Small intestine (tissue), 7 donors: ENCODE measurements around the gene PDE2A. TPM values are rescaled to one million over a fixed set of nuclear protein-coding genes. Genes with fewer than 3 reads are reported as not detected.
"Not testable (repeated sequence)": the region's sequence is repeated elsewhere in the genome, so short reads cannot be mapped to it uniquely, and the experiment has no call there.

Experiments used
- DNase-seq, 2 donors: peaks; one replicate each; pipeline versions ENCODE4 v3.0.0 to v3.0.0-alpha.2; 2013
- FAIRE-seq: peaks from 2 replicates; lab custom pipeline; 2012; peaks lifted over from hg19 to GRCh38; lab: Jason Lieb, UNC
- H3K27ac ChIP-seq, 3 donors: one replicate each; pipeline ENCODE4 v1.5.1; 2013; ENCODE audit warnings: low read length in 2 of 3, mild to moderate bottlenecking in 2 of 3, control low read depth in 1 of 3, inconsistent platforms in 1 of 3, low read depth in 1 of 3, moderate library complexity in 1 of 3
- H3K27me3 ChIP-seq, 3 donors: one replicate each; pipeline ENCODE4 v1.6.1; 2013; ENCODE audit warnings: low read length in 3 of 3, inconsistent platforms in 1 of 3; ENCODE audit not compliant: control insufficient read depth in 3 of 3, insufficient read depth in 3 of 3
- H3K36me3 ChIP-seq, 3 donors: one replicate each; pipeline ENCODE4 v1.6.1; 2013; ENCODE audit warnings: low read length in 3 of 3, inconsistent platforms in 1 of 3, low read depth in 1 of 3, mild to moderate bottlenecking in 1 of 3, moderate library complexity in 1 of 3; ENCODE audit not compliant: control insufficient read depth in 3 of 3, insufficient read depth in 2 of 3
- H3K4me1 ChIP-seq, 3 donors: one replicate each; pipeline ENCODE4 v1.6.1; 2013; ENCODE audit warnings: low read length in 2 of 3, inconsistent platforms in 1 of 3, low read depth in 1 of 3, mild to moderate bottlenecking in 1 of 3, moderate library complexity in 1 of 3; ENCODE audit not compliant: control insufficient read depth in 3 of 3, insufficient read depth in 2 of 3
- H3K4me3 ChIP-seq, 3 donors: one replicate each; pipeline ENCODE4 v1.5.1; 2013; ENCODE audit warnings: low read length in 3 of 3, control low read depth in 1 of 3, inconsistent platforms in 1 of 3, low read depth in 1 of 3, mild to moderate bottlenecking in 1 of 3, moderate library complexity in 1 of 3
- H3K9me3 ChIP-seq, 2 donors: one replicate each; pipeline ENCODE4 v1.6.1; 2013; ENCODE audit warnings: low read depth in 1 of 2, low read length in 1 of 2; ENCODE audit not compliant: control insufficient read depth in 2 of 2, insufficient read depth in 1 of 2
- WGBS, 3 donors: extraction: QIAGEN DNeasy Blood & Tissue Kit; methylation state at CpG; one replicate each; pipeline ENCODE4 v1.1.7; 2013; 5-methylcytosine and 5-hydroxymethylcytosine counted together
- polyA plus RNA-seq, 4 donors: library from polyadenylated mRNA; stranded (reverse) in 3 of 4; unstranded in 1 of 4; fragments of 200-250 nt in 3 of 4; fragments of 120-200 nt in 1 of 4; gene quantifications; one replicate each; pipeline versions ENCODE4 v1.2.1 to v1.2.3, GENCODE V29; 2013
- donor health status: healthy with polysubstance abuse.
- donor health status: control.
- donor health status: control.
- donor health status: Bipolar disorder and iron deficiency.
- donor health status: healthy.

Gene PDE2A
- polyA plus RNA-seq, 4 donors: 1.8 to 31.6 (median 7.4) TPM

GRCh38 chr11:72575533-72576242, 98.5 kb downstream of the PDE2A start:
- 70 to 82% (median 81%) methylated on average over 14 of the region's 14 CpGs for WGBS, 3 donors
- FAIRE-seq (no peak), DNase-seq (peak in 1 of 2 donors; percentile 25)

GRCh38 chr11:72574548-72575460, 99.4 kb downstream of the PDE2A start:
- DNase-seq: no peak
- no peak overlapping the region for H3K4me3 ChIP-seq
- no peaks in the 10 kb centered on the region for H3K27me3 ChIP-seq
- FAIRE-seq: no peak
- H3K36me3 ChIP-seq: peaks cover 0 to 8% (median 0%) of the 10 kb centered on the region in 3 donors
- peaks cover 0 to 16% (median 0%) of the 10 kb centered on the region in 3 donors for H3K4me1 ChIP-seq
- WGBS, 3 donors: 72 to 78% (median 78%) methylated on average over 8 of the region's 8 CpGs
- no peaks in the 10 kb centered on the region for H3K9me3 ChIP-seq
- H3K27ac ChIP-seq: no peak overlapping the region

More at GRCh38 chr11:72575533-72576242, 98.5 kb downstream of the PDE2A start:
- Histone ChIP-seq H3K27me3 (no peaks in the 10 kb centered on the region), H3K4me1 (peaks cover 0 to 12% (median 0%) of the 10 kb centered on the region in 3 donors), H3K27ac (no peak overlapping the region), H3K4me3 (no peak overlapping the region), H3K36me3 (peaks cover 0 to 8% (median 0%) of the 10 kb centered on the region in 3 donors), H3K9me3 (no peaks in the 10 kb centered on the region)

GRCh38 chr11:72573855-72574445, 100.3 kb downstream of the PDE2A start:
- Histone ChIP-seq H3K27me3 (no peaks in the 10 kb centered on the region), H3K9me3 (no peaks in the 10 kb centered on the region), H3K27ac (no peak overlapping the region), H3K4me1 (peaks cover 0 to 13% (median 0%) of the 10 kb centered on the region in 3 donors), H3K4me3 (no peak overlapping the region), H3K36me3 (peaks cover 0 to 8% (median 0%) of the 10 kb centered on the region in 3 donors)
- DNase-seq (no peak), FAIRE-seq (no peak)
- 80 to 93% (median 84%) methylated on average over 2 of the region's 2 CpGs for WGBS, 3 donors

DNA sequence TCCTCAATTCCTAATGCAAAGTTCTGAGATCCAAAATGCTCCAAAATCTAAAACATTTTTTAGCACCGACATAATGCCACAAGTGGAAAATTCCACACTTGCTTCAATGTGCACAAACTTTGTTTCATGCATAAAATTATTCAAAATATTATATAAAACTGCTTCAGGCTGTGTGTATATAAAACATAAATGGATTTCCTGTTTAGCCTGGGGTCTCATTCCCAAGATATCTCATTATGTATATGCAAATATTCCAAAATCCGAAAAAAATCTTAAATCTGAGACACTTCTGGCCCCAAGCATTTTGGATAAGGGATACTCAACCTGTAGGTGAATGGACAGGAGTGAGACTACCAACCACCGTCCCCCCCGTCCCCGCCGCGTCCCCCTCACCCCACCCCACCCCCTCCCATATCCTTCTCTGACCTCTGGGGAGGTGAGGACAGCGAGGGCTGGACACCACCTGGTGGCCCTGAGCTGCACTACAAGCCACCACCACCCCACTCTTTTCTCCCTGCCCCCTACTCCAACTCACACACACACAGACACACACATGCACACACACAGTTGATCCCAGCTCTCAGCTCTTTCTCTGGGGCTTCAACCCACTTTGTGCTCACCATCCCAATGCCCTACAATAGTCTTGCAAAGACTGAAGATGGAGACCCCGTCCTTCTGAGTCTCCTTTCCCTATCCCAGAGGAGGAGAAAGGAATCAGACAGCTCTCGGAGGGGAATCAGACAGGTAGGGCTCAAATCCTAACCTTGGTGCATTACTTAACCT, 101.0 kb downstream of the PDE2A start:
- WGBS, 3 donors: 21 to 25% (median 23%) methylated on average over 10 of the region's 10 CpGs
- Histone ChIP-seq H3K27ac (no peak overlapping the region), H3K4me3 (no peak overlapping the region), H3K4me1 (peaks cover 0 to 13% (median 0%) of the 10 kb centered on the region in 3 donors), H3K27me3 (no peaks in the 10 kb centered on the region), H3K9me3 (no peaks in the 10 kb centered on the region), H3K36me3 (peaks cover 0 to 8% (median 0%) of the 10 kb centered on the region in 3 donors)
- FAIRE-seq: no peak
- peak; percentile 19 to 56 for DNase-seq

DNA sequence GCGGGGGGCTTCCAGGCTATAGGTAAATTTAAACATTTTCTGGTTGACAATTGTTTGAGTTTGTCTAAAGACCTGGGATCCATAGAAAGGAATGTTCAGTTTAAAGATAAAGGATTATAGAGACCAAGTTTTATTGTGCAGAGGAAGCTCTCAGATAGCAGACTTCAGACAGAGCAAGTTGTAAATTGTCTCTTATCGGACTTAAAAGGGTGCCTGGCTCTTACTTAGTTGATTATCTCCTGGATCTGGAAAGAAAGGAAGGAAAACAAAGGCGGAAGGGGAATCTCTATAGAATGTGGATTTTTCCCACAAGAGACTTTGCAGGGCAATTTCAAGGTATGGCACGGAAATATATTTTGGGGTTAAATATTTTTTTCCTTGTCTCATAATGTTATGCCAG, 101.7 kb downstream of the PDE2A start:
- H3K36me3 ChIP-seq, DNase-seq, H3K9me3 ChIP-seq, FAIRE-seq, H3K27me3 ChIP-seq, H3K4me3 ChIP-seq, H3K27ac ChIP-seq: not testable (repeated sequence)
- 11 to 46% (median 33%) methylated on average over 4 of the region's 4 CpGs for WGBS, 3 donors
- H3K4me1 ChIP-seq: peaks cover 0 to 13% (median 0%) of the 10 kb centered on the region in 3 donors

GRCh38 chr11:72570893-72571661, 103.1 kb downstream of the PDE2A start:
- DNase-seq: no peak
- 70 to 75% (median 71%) methylated on average over 10 of the region's 10 CpGs for WGBS, 3 donors
- FAIRE-seq: no peak

More at GRCh38 chr11:72570893-72571661, 103.1 kb downstream of the PDE2A start:
- no peak overlapping the region for H3K27ac ChIP-seq
- no peaks in the 10 kb centered on the region for H3K27me3 ChIP-seq
- no peaks in the 10 kb centered on the region for H3K36me3 ChIP-seq
- H3K4me3 ChIP-seq: no peak overlapping the region
- no peaks in the 10 kb centered on the region for H3K9me3 ChIP-seq
- peaks cover 0 to 11% (median 0%) of the 10 kb centered on the region in 3 donors for H3K4me1 ChIP-seq
